GM19193 (cell line): ENCODE data around the gene TRIM52.

Experiments used
- POLR2A ChIP-seq: IDR thresholded peaks from 4 replicates; pipeline ENCODE4 v1.6.1; 2011; ENCODE audit not compliant: insufficient read depth, insufficient read length; ENCODE audit errors: extremely low read depth

The TRIM52 gene

GRCh38 chr5:181221105-181221791, 39.7 kb downstream of the TRIM52 start:
- TF ChIP-seq POLR2A = no peak

- no peak for TF ChIP-seq POLR2A
These were observed 40.8 kb downstream of the TRIM52 start for GRCh38 chr5:181220178-181220515.

GRCh38 chr5:181219262-181220177, 41.4 kb downstream of the TRIM52 start:
- TF ChIP-seq POLR2A = no peak

GRCh38 chr5:181218795-181219124, 42.2 kb downstream of the TRIM52 start:
- no peak for TF ChIP-seq POLR2A

- TF ChIP-seq POLR2A = no peak
These were observed 43.2 kb downstream of the TRIM52 start for GRCh38 chr5:181217803-181218062.

GRCh38 chr5:181217111-181217802, 43.7 kb downstream of the TRIM52 start:
- no peak for TF ChIP-seq POLR2A

- TF ChIP-seq POLR2A = no peak
These were observed 44.6 kb downstream of the TRIM52 start for GRCh38 chr5:181215997-181216989.

- TF ChIP-seq POLR2A = no peak
These were observed 48.0 kb downstream of the TRIM52 start for GRCh38 chr5:181212934-181213333.

- no peak for TF ChIP-seq POLR2A
These were observed 48.9 kb downstream of the TRIM52 start for GRCh38 chr5:181212080-181212479.

GRCh38 chr5:181211208-181211607, 49.7 kb downstream of the TRIM52 start:
- TF ChIP-seq POLR2A = no peak

- no peak for TF ChIP-seq POLR2A
These were observed 53.0 kb downstream of the TRIM52 start for GRCh38 chr5:181207960-181208253.

GRCh38 chr5:181207214-181207959, 53.6 kb downstream of the TRIM52 start:
- no peak for TF ChIP-seq POLR2A

GRCh38 chr5:181205761-181206649, 54.9 kb downstream of the TRIM52 start:
- no peak for TF ChIP-seq POLR2A
